GM12892 (cell line): ENCODE measurements around the gene RNASE11.

ENCODE experiments used
- POLR2A ChIP-seq: IDR thresholded peaks from 2 replicates; pipeline ENCODE4 v1.6.1; 2011; ENCODE audit warnings: low read depth, low read length, control low read depth
- POLR2AphosphoS5 ChIP-seq: IDR thresholded peaks from 2 replicates; pipeline ENCODE4 v1.6.1; 2011; ENCODE audit warnings: low read depth, low read length, control low read depth
- TAF1 ChIP-seq: IDR thresholded peaks from 2 replicates; pipeline ENCODE4 v1.6.1; 2011; ENCODE audit warnings: low read depth, mild to moderate bottlenecking, control low read depth, low read length, borderline replicate concordance

- TF ChIP-seq POLR2A (no peak), POLR2AphosphoS5 (no peak), TAF1 (no peak)
These were observed 44.6 kb upstream of the RNASE11 start for GRCh38 chr14:20632448-20632830.
